Transverse colon (tissue), 4 donors: Measurements from ENCODE around the gene ENAH. TPM values are rescaled to one million over a fixed set of nuclear protein-coding genes. Genes with fewer than 3 reads are reported as not detected.
"Not testable (repeated sequence)": the region's sequence is repeated elsewhere in the genome, so short reads cannot be mapped to it uniquely, and the experiment has no call there.

Experiments used
- DNase-seq: peaks from one replicate; pipeline ENCODE4 v3.0.0-alpha.2; 2019
- H3K27ac ChIP-seq, 4 donors: fragments of 200-600 bp; sonication (generic); 2 replicates each; pipeline ENCODE4 v1.5.1; 2016 to 2018; ENCODE audit warnings: inconsistent platforms in 4 of 4
- H3K27me3 ChIP-seq: fragments of 200-600 bp; sonication (generic); 2 replicates; pipeline ENCODE4 v1.5.1; 2017; ENCODE audit warnings: inconsistent platforms
- H3K36me3 ChIP-seq, 4 donors: fragments of 200-600 bp; sonication (generic); 2 replicates each; pipeline ENCODE4 v1.5.1; 2017 to 2019; ENCODE audit warnings: inconsistent platforms in 4 of 4
- H3K4me1 ChIP-seq, 4 donors: fragments of 200-600 bp; sonication (generic); 2 replicates each; pipeline ENCODE4 v1.5.1; 2017 to 2020; ENCODE audit warnings: inconsistent platforms in 4 of 4
- H3K4me3 ChIP-seq, 4 donors: fragments of 200-600 bp; sonication (generic); 1 replicate in 1 of 4; 2 replicates in 3 of 4; pipeline versions ENCODE4 v1.5.1 to v1.6.1; 2017 to 2019; ENCODE audit warnings: inconsistent platforms in 4 of 4
- H3K9me3 ChIP-seq, 2 donors: fragments of 200-600 bp; sonication (generic); 2 replicates each; pipeline ENCODE4 v1.5.1; 2017 to 2019; ENCODE audit warnings: inconsistent platforms in 2 of 2
- CTCF ChIP-seq, 5 experiments: fragments of 200-600 bp in 3 of 5; fragments of 450-650 bp in 2 of 5; sonication (generic) in 3 of 5; IDR thresholded peaks; 1 replicate in 2 of 5; 2 replicates in 3 of 5; pipeline ENCODE4 v1.5.1; 2016 to 2017; ENCODE audit warnings: antibody characterized with exemption in 5 of 5, inconsistent platforms in 3 of 5, mild to moderate bottlenecking in 2 of 5, moderate library complexity in 1 of 5
- EP300 ChIP-seq: sonication (generic); formaldehyde crosslinking; IDR thresholded peaks from one replicate; pipeline ENCODE4 v1.6.1; 2017; ENCODE audit warnings: antibody characterized with exemption, low read depth
- POLR2A ChIP-seq: fragments of 450-650 bp; IDR thresholded peaks from one replicate; pipeline ENCODE4 v1.6.1; 2016; ENCODE audit warnings: antibody characterized with exemption, mild to moderate bottlenecking, moderate library complexity
- POLR2AphosphoS5 ChIP-seq, 3 donors: sonication (generic); formaldehyde crosslinking; IDR thresholded peaks; one replicate each; pipeline ENCODE4 v1.6.1; 2016; ENCODE audit warnings: antibody characterized with exemption in 3 of 3
- WGBS, 2 donors: methylation state at CpG; one replicate each; pipeline ENCODE4 v1.1.5; 2018; ENCODE audit warnings: low coverage in 1 of 2; 5-methylcytosine and 5-hydroxymethylcytosine counted together
- in situ Hi-C, 4 donors: fragments of 200-750 bp; cut with MboI; loops; one replicate each; pipeline versions ENCODE4 v1.15.0 to v1.15.1; 2017; ENCODE audit warnings: low sequenced_read_pairs in 3 of 4, low pct_ligation_motif_present in 1 of 4, low pct_unique_long_range_greater_than_20kb in 1 of 4
- intact Hi-C: fragments of 100-400 bp; cut with DNase I; formaldehyde crosslinking; loops from one replicate; pipeline ENCODE4 v1.15.1; 2023; ENCODE audit warnings: low total_unique reads
- total RNA-seq, 4 donors: library from RNA; depleted of rRNA; stranded (reverse); fragments of >200 nt; gene quantifications; one replicate each; pipeline ENCODE4 v1.1.0, GENCODE V29; 2016

The ENAH gene
- total RNA-seq, 4 donors from 2014 or later, result 14.7 to 140 (median 33.9) TPM

- WGBS, 2 donors, result 88 to 100% methylated on average over 1 of the region's 1 CpG
- intact Hi-C loops, result no loop called here
- no peak overlapping the region for H3K27ac ChIP-seq
- H3K4me3 ChIP-seq, result no peak overlapping the region
- no peak for DNase-seq
- H3K36me3 ChIP-seq, result no peaks in the 10 kb centered on the region
- H3K4me1 ChIP-seq, result peaks cover 0 to 4% (median 3%) of the 10 kb centered on the region in 4 donors
- no peaks in the 10 kb centered on the region for H3K27me3 ChIP-seq
- H3K9me3 ChIP-seq, result no peaks in the 10 kb centered on the region
- TF ChIP-seq POLR2AphosphoS5 (IDR thresholded peaks at IDR 0.05) (no peak), CTCF (IDR thresholded peaks at IDR 0.05) (no peak), EP300 (no peak), POLR2A (no peak)
- in situ Hi-C loops, result no loop called here
Measured at GRCh38 chr1:225638853-225639252, 14.1 kb downstream of the ENAH start.

GRCh38 chr1:225637651-225638199, 15.2 kb downstream of the ENAH start:
- Histone ChIP-seq H3K27ac (no peak overlapping the region), H3K4me1 (peaks cover 0 to 4% (median 3%) of the 10 kb centered on the region in 4 donors), H3K4me3 (no peak overlapping the region), H3K36me3 (no peaks in the 10 kb centered on the region), H3K9me3 (no peaks in the 10 kb centered on the region), H3K27me3 (no peaks in the 10 kb centered on the region)
- TF ChIP-seq CTCF (IDR thresholded peaks at IDR 0.05) (no peak), EP300 (no peak), POLR2A (no peak), POLR2AphosphoS5 (IDR thresholded peaks at IDR 0.05) (no peak)
- 91 to 94% methylated on average over 3 of the region's 3 CpGs for WGBS, 2 donors
- DNase-seq, result no peak
- in situ Hi-C loops (no loop called here), intact Hi-C loops (no loop called here)

GRCh38 chr1:225636992-225637391, 15.9 kb downstream of the ENAH start:
- in situ Hi-C loops, H3K27me3 ChIP-seq, H3K4me3 ChIP-seq, H3K4me1 ChIP-seq, DNase-seq, H3K27ac ChIP-seq, H3K36me3 ChIP-seq, intact Hi-C loops, H3K9me3 ChIP-seq: not testable (repeated sequence)
- 88 to 95% methylated on average over 4 to 8 of the region's 8 CpGs for WGBS, 2 donors

- Histone ChIP-seq H3K4me3 (no peak overlapping the region), H3K27ac (no peak overlapping the region), H3K27me3 (no peaks in the 10 kb centered on the region), H3K36me3 (no peaks in the 10 kb centered on the region), H3K9me3 (no peaks in the 10 kb centered on the region), H3K4me1 (peaks cover 0 to 11% (median 3%) of the 10 kb centered on the region in 4 donors)
- DNase-seq, result no peak
- intact Hi-C loops (no loop called here), in situ Hi-C loops (no loop called here)
- no peak for TF ChIP-seq POLR2AphosphoS5 (IDR thresholded peaks at IDR 0.05)
- TF ChIP-seq CTCF (IDR thresholded peaks at IDR 0.05), result no peak
- TF ChIP-seq POLR2A, result no peak
- no peak for TF ChIP-seq EP300
Measured at GRCh38 chr1:225635649-225636048, 17.3 kb downstream of the ENAH start.

- H3K27me3 ChIP-seq, H3K36me3 ChIP-seq, intact Hi-C loops, in situ Hi-C loops, DNase-seq, H3K9me3 ChIP-seq, H3K27ac ChIP-seq, H3K4me3 ChIP-seq: not testable (repeated sequence)
- WGBS, 2 donors, result 87 to 96% methylated on average over 3 to 4 of the region's 4 CpGs
- peaks cover 3 to 23% (median 5%) of the 10 kb centered on the region in 4 donors for H3K4me1 ChIP-seq
Measured at GRCh38 chr1:225632836-225633235, 20.1 kb downstream of the ENAH start.
